HG03139 (cell line): ENCODE data around the gene CLDN6.

Source experiments
- ATAC-seq: cut with Tn5 transposase; IDR thresholded peaks from one replicate; pipeline ENCODE4 v1.9.1; 2021; ENCODE audit not compliant: unreplicated experiment

The CLDN6 gene

GRCh38 chr16:3015865-3016521, 2.0 kb downstream of the CLDN6 start:
- ATAC-seq: no peak

- no peak for ATAC-seq
Observed at GRCh38 chr16:3014971-3015370, 3.0 kb downstream of the CLDN6 start.

GRCh38 chr16:3013998-3014690, 3.8 kb downstream of the CLDN6 start:
- no peak for ATAC-seq

GRCh38 chr16:3013491-3013951, 4.5 kb downstream of the CLDN6 start:
- ATAC-seq: no peak

- no peak for ATAC-seq
Observed at GRCh38 chr16:3012828-3013420, 5.1 kb downstream of the CLDN6 start, which contains the start of gene CLDN9. Gene CLDN9 (plus strand): TSS chr16:3012923. CDS start chr16:3013363, 440 bp downstream.

GRCh38 chr16:3012246-3012645, 5.7 kb downstream of the CLDN6 start:
- no peak for ATAC-seq

GRCh38 chr16:3010510-3010909, 7.5 kb downstream of the CLDN6 start:
- no peak for ATAC-seq

GRCh38 chr16:3009568-3010390, 8.2 kb downstream of the CLDN6 start:
- no peak for ATAC-seq

GRCh38 chr16:3008690-3009037, 9.3 kb downstream of the CLDN6 start:
- ATAC-seq: no peak

GRCh38 chr16:3007957-3008689, 9.9 kb downstream of the CLDN6 start:
- no peak for ATAC-seq

- ATAC-seq: no peak
Observed at GRCh38 chr16:3007059-3007956, 10.7 kb downstream of the CLDN6 start.

- ATAC-seq: no peak
Observed at GRCh38 chr16:3004781-3005284, 13.2 kb downstream of the CLDN6 start.

GRCh38 chr16:3004319-3004718, 13.7 kb downstream of the CLDN6 start:
- ATAC-seq: peak; percentile 4

- peak; percentile 90 for ATAC-seq
Observed at GRCh38 chr16:3003582-3004270, 14.3 kb downstream of the CLDN6 start.

GRCh38 chr16:3001316-3001715, 16.7 kb downstream of the CLDN6 start:
- no peak for ATAC-seq

- no peak for ATAC-seq
Observed at GRCh38 chr16:3000540-3000939, 17.4 kb downstream of the CLDN6 start.

- ATAC-seq: no peak
Observed at GRCh38 chr16:2999929-3000328, 18.1 kb downstream of the CLDN6 start.

GRCh38 chr16:2996298-2996697, 21.7 kb downstream of the CLDN6 start:
- no peak for ATAC-seq
